ENCODE data around the gene SEMA4F. TPM values are rescaled to one million over a fixed set of nuclear protein-coding genes. Genes with fewer than 3 reads are reported as not detected.

Gene SEMA4F
- total RNA-seq, 1 donor from 2014 or later, result 12.4 TPM

DNA sequence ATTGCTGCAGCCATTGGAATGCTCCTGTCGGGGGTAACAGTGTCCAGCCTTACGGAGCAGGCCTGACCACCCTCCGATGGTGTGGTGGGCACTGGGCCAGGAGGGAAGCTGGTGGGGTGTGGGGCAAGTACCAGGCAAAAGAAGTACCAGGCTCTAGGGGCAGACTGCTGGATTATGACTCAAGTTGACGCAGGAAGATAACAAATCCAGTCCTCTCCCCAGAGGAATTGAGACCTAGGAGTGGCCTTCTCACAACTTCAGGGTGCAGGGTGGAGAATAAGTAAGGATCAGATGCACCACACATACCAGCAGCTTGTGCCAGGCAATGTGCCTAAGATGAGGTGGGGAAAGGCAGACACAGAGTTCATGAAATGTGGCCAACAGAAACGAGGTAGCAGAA lies 37.9 kb downstream of the SEMA4F start:
- Mint-ChIP-seq H3K4me1 (no peaks in the 10 kb centered on the region), H3K9me3 (no peaks in the 10 kb centered on the region), H3K27ac (ENCODE audit: unreplicated experiment) (no peak overlapping the region), H3K4me3 (no peak overlapping the region), H3K36me3 (ENCODE audit: low read depth) (no peaks in the 10 kb centered on the region), H3K27me3 (ENCODE audit: low read depth) (peaks cover 14% of the 10 kb centered on the region)
- no peak for DNase-seq (ENCODE audit: low read depth, low spot score)
- no peak for TF ChIP-seq CTCF (conservative IDR thresholded peaks at IDR 0.05)

DNA sequence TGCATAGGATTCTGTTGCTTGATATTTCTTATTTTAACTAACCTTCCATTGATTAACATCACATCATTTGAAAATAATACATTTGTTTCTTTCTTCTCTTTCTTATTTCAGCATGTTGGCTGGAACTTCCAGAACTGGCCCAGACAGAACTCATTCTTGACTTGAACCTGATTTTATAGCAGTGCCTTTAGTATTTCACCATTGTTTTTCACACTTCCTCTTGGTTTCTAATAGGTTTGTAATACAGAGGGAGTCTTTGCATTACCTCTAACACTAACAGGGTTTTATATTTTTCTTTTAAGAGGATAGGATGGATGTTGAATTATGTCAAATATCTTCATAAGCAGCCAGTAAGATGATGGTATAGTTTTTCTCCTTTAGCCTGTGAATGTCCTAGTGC lies 39.2 kb downstream of the SEMA4F start:
- no peak for DNase-seq (ENCODE audit: low read depth, low spot score)
- H3K36me3 Mint-ChIP-seq (ENCODE audit: low read depth), result no peaks in the 10 kb centered on the region
- peaks cover 14% of the 10 kb centered on the region for H3K27me3 Mint-ChIP-seq (ENCODE audit: low read depth)
- H3K9me3 Mint-ChIP-seq, result no peaks in the 10 kb centered on the region
- no peak for TF ChIP-seq CTCF (conservative IDR thresholded peaks at IDR 0.05)
- no peaks in the 10 kb centered on the region for H3K4me1 Mint-ChIP-seq
- H3K27ac Mint-ChIP-seq (ENCODE audit: unreplicated experiment), result no peak overlapping the region
- no peak overlapping the region for H3K4me3 Mint-ChIP-seq

GRCh38 chr2:74693668-74694067 lies 39.6 kb downstream of the SEMA4F start:
- no peaks in the 10 kb centered on the region for H3K4me1 Mint-ChIP-seq
- no peaks in the 10 kb centered on the region for H3K9me3 Mint-ChIP-seq
- no peak for TF ChIP-seq CTCF (conservative IDR thresholded peaks at IDR 0.05)
- no peak for DNase-seq (ENCODE audit: low read depth, low spot score)
- H3K36me3 Mint-ChIP-seq (ENCODE audit: low read depth), result no peaks in the 10 kb centered on the region
- peaks cover 14% of the 10 kb centered on the region for H3K27me3 Mint-ChIP-seq (ENCODE audit: low read depth)
- H3K4me3 Mint-ChIP-seq, result no peak overlapping the region
- no peak overlapping the region for H3K27ac Mint-ChIP-seq (ENCODE audit: unreplicated experiment)

GRCh38 chr2:74694281-74694680 lies 40.2 kb downstream of the SEMA4F start:
- no peak for DNase-seq (ENCODE audit: low read depth, low spot score)
- no peak for TF ChIP-seq CTCF (conservative IDR thresholded peaks at IDR 0.05)
- Mint-ChIP-seq H3K4me1 (no peaks in the 10 kb centered on the region), H3K9me3 (no peaks in the 10 kb centered on the region), H3K4me3 (no peak overlapping the region), H3K27me3 (ENCODE audit: low read depth) (peaks cover 14% of the 10 kb centered on the region), H3K27ac (ENCODE audit: unreplicated experiment) (no peak overlapping the region), H3K36me3 (ENCODE audit: low read depth) (no peaks in the 10 kb centered on the region)

- Mint-ChIP-seq H3K27me3 (ENCODE audit: low read depth) (peaks cover 21% of the 10 kb centered on the region), H3K27ac (ENCODE audit: unreplicated experiment) (no peak overlapping the region), H3K36me3 (ENCODE audit: low read depth) (no peaks in the 10 kb centered on the region), H3K4me3 (no peak overlapping the region), H3K4me1 (no peaks in the 10 kb centered on the region), H3K9me3 (no peaks in the 10 kb centered on the region)
- DNase-seq (ENCODE audit: low read depth, low spot score), result no peak
- no peak for TF ChIP-seq CTCF (conservative IDR thresholded peaks at IDR 0.05)
These were observed 41.6 kb downstream of the SEMA4F start for GRCh38 chr2:74695663-74696062.

GRCh38 chr2:74696829-74697228 lies 42.8 kb downstream of the SEMA4F start:
- no peak for DNase-seq (ENCODE audit: low read depth, low spot score)
- Mint-ChIP-seq H3K4me1 (no peaks in the 10 kb centered on the region), H3K27me3 (ENCODE audit: low read depth) (peaks cover 23% of the 10 kb centered on the region), H3K36me3 (ENCODE audit: low read depth) (no peaks in the 10 kb centered on the region), H3K4me3 (no peak overlapping the region), H3K27ac (ENCODE audit: unreplicated experiment) (no peak overlapping the region), H3K9me3 (no peaks in the 10 kb centered on the region)
- no peak for TF ChIP-seq CTCF (conservative IDR thresholded peaks at IDR 0.05)
